GM19438 (cell line): ENCODE data around the gene FAT4.

Experiments used
- ATAC-seq: cut with Tn5 transposase; IDR thresholded peaks from one replicate; pipeline ENCODE4 v1.9.1; 2021; ENCODE audit warnings: low read depth; ENCODE audit not compliant: unreplicated experiment

Gene FAT4

DNA sequence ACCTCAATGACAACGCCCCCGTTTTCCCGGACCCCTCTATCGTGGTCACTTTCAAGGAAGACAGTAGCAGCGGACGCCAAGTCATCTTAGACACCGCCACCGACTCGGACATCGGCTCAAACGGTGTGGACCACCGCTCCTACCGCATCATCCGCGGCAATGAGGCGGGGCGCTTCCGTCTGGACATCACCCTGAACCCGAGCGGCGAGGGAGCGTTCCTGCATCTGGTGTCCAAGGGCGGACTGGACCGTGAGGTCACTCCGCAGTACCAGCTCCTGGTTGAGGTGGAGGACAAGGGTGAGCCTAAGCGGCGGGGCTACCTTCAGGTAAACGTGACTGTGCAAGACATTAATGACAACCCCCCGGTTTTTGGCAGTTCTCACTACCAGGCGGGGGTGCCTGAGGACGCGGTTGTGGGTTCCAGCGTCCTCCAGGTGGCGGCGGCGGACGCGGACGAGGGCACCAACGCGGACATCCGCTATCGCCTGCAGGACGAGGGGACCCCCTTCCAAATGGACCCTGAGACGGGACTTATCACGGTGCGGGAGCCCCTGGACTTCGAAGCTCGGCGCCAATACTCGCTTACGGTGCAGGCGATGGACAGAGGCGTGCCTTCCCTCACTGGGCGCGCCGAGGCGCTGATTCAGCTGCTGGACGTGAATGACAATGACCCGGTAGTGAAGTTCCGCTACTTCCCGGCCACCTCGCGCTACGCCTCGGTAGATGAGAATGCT is 2.2 kb downstream of the FAT4 start:
- no peak for ATAC-seq

DNA sequence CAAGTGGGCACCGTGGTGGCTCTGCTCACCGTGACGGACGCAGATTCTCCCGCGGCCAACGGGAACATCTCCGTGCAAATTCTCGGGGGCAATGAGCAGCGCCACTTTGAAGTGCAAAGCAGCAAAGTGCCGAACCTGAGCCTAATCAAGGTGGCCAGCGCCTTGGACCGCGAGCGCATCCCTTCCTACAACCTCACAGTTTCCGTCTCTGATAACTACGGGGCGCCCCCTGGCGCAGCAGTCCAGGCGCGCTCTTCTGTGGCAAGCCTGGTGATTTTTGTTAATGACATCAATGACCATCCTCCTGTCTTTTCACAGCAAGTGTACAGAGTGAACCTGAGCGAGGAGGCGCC is 2.7 kb downstream of the FAT4 start:
- no peak for ATAC-seq

DNA sequence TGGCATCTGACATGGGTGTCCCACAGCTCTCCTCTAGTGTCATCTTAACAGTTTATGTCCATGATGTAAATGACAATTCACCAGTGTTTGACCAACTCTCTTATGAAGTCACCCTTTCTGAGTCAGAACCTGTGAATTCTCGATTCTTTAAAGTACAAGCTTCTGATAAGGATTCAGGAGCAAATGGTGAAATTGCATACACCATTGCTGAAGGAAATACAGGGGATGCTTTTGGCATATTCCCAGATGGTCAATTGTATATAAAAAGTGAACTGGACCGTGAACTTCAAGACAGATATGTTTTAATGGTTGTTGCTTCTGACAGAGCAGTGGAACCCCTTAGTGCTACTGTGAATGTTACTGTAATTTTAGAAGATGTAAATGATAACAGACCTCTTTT is 4.6 kb downstream of the FAT4 start:
- ATAC-seq: no peak

DNA sequence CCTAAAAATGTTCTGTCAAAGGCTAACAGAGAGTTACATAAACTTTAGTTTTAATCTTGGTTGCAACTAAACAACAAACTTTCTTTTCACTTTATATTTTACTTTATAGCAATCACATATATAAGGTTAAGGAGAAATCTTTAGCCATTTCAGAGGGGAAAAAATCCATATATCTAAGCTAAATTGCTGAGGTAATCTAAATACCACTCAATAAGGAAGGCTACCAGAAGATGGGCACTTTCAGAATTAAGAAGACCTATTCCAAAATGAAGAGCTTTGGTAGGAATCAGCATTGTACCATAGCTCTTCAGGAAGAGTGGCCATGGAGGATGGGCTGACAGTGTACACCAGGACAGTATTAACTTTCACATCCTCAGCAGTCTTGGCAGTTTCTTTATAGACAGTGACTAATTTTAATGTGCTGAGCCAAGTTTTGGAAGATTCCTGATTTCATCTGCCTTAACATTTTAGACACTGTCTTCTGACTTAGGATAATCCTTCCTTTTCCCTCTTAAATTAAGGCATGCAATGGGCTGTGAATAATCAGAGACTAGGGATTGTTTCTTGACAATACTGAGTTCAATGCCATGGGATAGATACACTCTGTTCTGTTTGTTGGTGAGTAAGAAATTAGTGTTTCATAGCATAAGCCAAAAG is 7.1 kb downstream of the FAT4 start:
- ATAC-seq: no peak

DNA sequence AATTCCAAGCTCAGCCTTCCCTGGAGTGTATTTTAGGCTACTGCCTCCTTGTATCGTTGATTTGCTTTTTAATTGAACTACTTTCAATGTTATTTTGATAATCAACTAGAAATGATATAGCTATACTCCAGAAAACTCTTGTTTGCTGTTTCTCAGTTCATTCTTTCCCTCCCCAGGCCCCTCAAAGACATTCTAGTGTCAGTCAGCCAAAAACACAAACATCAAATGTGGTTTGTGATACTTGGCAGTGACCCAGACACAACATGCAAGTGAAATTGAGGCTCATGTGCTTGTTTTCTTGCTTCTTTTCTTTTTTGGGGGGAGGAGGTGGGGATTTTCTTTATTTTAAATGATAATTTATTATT is 7.6 kb downstream of the FAT4 start:
- no peak for ATAC-seq

DNA sequence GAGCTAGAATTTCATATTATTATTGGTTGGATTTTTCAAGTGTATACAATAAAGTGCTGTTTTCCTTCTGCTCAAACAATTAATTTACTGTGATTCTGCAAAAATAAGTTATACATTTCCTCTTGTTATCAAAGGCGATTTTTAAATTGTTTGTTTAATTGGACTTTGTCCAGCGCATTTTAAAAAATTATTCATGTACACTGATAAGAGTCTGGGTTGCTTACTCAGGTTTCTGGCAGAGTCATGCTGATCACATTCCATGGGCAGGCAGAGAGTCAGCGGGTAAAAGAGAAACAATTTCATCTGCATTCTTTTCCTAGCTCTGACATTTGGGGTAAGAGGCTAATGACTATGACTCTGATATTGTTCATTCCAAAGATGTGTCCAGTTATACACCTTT is 8.9 kb downstream of the FAT4 start:
- ATAC-seq: no peak

DNA sequence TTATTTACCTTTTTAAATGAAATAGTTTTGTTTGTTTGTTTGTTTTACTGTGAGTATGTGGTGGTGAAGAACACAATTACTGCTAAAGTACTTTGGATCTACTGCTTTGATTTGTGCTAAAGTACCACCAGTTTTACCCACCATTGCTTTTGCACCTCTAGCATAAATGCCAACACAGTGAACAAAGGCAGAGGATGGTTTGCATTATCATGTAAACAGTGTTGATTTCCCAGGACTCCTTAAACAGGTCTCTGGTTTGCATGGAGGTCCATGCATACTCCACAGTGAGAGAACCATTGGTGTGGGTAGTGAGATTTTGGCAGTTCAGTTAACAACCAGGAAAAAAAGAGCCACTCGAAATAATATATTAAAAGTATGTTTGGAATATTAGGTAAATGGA is 11.0 kb downstream of the FAT4 start:
- ATAC-seq: no peak

DNA sequence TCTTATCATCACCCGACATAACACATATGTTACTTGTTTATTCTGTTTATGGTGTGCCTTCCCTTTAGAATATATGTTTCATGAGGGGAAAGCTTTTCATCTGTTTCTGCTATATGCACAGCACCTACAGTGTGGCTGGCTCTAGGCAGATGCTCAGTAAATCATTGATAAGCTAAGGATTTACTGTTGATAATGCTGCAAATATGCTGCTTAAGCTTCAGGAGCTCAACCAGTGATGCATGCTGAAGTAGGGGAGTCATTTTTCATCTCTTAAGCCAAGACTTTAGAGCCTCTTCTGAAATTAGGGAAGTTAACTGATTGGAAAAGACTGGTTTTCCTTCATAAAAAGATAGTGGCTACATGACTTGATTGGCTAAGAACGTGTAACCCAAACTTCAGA is 16.4 kb downstream of the FAT4 start:
- ATAC-seq: no peak

DNA sequence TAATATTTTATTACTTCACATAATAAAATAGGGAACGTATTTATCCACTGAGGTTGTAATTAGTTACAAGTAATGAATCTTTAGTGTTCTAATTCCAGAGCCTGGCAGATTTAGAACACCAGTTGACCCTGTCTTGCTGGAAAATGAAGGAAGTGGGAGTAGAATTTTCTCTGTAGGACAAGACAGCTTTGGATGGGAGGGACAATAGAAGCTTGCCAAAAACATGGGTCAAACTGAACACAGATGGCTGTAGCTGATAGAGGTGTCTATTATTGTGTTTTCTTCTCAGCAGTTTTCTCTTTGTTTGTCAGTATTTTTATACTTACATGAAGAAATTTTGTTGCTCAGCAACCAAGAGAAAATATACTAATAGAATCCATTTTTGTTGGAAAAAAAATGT is 20.2 kb downstream of the FAT4 start:
- no peak for ATAC-seq

DNA sequence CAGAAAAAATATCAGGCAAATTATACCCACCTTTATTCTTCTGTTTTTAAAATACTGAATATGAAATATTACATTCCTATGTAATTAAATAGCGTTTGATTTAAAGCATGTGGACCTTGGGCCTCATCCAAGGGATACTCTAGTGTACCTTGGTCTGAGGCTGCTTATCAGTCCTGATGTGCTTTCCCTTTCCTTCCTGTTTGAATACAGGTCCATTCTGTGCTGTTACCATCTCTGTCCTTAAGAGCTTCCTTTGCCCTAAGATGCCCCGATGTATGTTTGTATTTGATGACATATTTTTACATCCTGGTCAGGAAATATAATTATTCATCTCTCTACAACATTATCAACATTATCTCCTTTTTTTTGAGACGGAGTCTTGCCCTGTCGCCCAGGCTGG is 24.1 kb downstream of the FAT4 start:
- no peak for ATAC-seq

DNA sequence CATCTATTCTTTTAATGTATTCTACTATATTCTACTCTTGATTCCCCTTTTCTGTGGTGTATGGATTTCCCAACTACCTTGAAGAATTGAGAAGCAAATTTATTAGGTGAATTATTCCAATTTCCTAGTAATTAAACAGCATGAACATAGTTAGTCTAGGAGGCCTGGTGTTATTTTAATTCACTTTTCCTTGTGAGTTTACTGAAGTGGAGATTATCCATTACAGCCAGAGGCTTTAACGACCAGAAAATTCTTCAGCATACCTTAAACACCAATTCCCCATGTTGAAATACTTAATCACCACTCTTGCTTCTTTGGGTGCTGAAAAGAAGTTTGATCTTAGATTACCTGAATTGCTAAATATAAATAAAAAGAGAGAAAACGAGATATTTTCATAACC is 29.4 kb downstream of the FAT4 start:
- ATAC-seq: no peak

DNA sequence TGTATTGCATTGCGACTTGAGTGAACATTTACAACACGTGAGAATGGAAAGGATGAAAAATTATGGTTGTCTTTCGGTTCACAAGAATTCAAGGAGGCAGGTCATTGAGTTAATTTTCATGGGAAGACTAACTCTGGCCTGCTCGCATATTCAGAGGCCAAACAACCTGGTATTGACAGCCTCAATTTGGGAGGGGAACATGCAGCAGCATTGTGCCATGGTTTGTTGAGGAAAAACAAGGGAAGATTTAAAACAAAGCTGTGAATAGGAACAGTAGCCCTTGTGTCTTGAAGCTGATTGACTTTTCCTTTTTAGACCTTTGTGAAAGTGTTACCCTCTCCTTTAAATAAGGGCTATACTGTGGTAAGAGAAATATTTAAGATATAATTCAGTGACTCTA is 31.9 kb downstream of the FAT4 start:
- no peak for ATAC-seq

DNA sequence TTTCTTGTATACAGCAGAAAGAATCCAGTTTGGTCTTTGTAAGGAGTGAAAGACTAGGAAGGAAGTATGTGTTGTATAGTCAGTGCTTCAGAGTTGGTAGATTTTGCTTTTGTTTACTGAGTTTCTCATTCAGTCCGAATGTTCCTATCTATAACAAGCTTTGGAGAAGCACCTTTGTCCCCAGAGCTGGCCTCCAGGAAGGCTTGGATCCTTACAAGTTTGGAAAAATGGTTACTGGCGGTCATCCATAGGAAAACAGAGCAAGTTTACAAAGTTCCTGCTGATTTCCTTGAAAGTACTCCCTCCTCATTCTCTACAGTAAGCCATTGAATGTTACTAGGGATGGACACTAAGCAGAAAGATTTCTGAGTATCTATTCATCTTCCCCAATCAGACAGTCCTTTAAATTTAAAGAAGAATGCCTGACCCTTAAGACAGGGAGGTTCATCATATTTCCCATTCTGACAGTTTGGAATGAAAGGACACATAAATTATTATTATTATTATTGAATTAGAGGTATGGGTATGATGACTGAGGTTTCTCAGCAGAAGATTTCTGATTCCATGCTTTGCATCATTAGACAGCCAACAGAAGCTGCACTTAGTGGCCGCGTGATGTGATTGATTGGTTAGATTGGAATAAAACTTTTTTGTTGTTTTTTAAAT is 35.8 kb downstream of the FAT4 start:
- ATAC-seq: no peak

DNA sequence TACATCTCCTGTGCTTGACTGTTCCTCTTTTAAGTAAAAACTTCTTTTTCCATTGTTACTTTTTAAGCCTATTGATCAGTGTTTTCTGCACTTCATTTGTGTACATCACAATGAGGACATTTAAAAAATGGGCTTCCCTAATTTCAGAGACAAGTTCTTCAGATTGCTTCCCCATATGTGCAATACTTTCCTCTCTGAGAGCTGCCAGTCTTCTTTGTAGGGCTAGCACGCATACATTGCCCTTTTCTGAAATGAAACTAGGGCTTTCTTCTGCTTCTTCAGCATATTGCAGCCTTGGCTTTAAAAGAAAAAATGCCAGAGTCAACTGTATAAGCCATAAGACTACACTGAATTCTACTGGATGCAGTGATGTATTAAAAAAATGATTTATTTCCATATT is 37.8 kb downstream of the FAT4 start:
- no peak for ATAC-seq

DNA sequence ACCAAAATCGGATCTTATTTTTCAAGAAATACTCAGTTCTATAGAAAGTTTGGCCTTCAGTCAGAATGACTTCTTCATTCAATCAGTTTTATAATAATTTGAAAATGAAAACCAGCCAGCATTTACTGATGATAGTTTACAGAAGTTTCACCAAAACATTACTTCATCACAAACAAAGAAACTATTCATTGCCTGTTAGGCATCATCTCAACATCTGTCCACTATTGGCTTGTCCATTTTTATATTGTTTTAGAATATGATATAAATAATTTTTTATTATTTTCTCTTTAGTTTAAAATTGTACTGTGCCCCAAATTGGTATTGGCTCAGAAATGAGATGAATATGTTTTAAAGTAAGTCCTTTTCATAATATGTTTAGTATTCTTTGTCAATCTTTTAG is 38.4 kb downstream of the FAT4 start:
- ATAC-seq: no peak

DNA sequence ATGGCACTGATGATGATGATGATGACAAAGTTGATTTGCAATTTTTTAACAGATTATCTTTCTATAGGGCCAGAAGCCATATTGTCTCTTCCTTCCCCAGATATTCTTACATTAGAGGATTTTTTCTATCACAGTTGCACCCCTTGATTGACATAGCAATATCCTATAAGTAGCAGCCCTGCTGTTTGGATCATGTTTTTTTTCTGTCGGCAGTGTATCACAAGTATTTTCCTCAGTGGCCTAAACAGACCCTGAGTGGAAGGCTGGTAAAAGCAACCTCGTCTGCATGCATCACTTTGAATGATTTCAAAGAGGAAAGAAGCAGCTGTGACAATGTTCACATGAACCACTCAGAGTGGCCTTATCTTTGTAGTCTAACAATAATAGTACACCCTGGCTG is 41.0 kb downstream of the FAT4 start:
- no peak for ATAC-seq

DNA sequence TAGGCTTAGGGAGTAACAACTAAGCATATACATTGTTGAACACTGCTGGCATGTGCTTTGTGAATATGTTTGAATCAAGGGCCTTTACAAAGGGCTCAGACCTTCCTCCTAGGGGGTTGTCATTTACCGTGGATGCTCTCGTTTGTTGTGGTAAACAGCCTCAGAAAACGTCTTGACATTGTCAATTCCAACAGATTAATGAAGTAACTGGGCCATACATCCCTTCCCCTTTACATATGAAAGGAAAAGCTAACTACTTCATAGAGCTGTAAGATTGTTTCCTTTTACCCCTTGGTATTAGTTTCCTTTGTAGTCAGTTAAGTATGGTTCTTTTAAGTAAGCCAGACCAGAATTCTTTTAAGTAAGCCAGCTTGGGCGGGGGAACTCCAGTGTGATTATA is 42.9 kb downstream of the FAT4 start:
- no peak for ATAC-seq

DNA sequence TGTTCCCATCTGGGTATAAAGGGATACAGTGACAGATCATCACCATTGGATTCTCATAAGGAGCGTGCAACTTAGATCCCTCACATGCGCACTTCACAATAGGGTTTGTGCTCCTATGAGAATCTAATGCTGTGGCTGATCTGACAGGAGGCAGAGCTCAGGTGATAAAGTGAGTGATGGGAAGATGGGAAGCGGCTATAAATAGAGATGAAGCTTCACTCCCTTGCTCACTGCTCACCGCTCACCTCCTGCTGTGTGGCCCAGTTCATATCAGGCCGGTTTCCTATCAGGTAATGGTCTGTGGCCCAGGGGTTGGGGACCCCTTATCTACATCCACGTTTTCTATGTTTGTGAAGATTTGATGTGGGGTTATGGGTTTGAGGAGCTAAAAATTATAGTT is 43.7 kb downstream of the FAT4 start:
- ATAC-seq: no peak

DNA sequence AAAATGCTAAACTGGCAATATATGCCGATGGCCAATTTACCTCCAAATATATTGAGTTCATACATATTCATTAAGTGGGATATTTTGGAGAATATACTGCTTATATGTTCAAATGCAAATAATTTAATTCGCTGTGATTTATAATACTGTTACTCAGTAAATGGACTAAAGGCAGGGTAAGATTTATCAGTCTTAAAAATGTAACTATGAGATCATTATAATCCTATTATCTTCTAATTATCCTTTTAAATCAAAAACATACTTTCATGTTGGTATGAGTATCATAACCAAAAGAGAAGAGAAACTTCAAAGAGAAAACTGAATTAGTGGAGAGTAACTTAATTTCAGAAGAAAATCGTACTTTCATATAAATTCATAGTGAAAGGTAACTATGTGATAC is 44.6 kb downstream of the FAT4 start:
- no peak for ATAC-seq

DNA sequence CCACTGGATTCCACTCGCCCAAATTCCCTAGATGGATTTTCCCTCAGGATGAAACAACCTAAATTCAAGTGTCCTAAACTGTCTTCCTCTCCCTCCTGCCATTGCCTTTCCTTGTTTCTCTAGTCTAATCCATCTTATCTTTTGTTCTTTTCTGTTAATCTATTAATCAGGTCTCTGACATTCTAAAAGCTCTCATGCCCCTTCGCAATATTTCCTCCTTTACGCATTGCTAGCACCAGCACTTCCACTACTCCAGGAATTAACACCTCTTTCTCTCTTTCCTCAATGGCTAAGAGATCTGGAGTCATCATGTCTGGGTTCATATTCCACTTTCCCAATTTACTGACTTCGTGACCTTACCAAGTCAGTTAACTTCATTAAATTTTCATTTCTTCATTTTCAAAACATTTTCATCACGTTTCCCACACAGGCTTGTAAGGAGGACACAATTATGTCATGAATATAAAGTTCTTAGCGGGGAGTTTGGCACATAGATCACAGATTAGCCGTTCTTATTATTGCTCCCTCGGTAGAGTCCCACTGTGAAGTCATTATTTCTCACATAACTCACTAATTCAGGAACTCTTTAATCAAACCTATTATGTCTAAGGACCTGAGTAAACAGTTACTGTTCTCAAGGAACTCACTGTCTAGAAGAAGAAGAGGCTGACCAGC is 45.3 kb downstream of the FAT4 start:
- ATAC-seq: no peak

DNA sequence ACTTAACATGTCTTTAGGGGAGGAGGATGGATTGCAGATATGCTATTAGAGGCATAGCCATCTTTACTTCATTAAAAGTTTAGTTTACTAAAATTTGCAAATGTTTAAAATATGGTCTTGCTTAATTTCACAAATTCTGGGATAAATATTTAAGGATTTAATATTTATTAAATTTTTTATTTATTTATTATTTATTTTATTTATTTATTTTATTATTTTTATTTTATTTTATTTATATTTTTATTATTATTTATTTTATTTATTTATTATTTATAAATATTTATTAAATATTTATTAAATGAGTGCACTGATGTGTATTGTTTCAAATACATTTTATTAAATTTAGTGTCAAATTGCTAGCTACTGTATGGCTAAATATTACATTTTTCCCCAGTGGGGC is 46.0 kb downstream of the FAT4 start:
- ATAC-seq: no peak
